Epithelial cell of esophagus (primary cell): ENCODE data around the gene REEP5.

Experiments
- DNase-seq: peaks from one replicate; pipeline ENCODE4 v3.0.0; 2010; ENCODE audit warnings: low read depth
- H3K4me3 ChIP-seq: 2 replicates; pipeline ENCODE4 v1.5.1; 2011; ENCODE audit warnings: mild to moderate bottlenecking, low read length, control low read depth
- CTCF ChIP-seq: IDR thresholded peaks from 2 replicates; pipeline ENCODE4 v1.5.1; 2011; ENCODE audit warnings: low read depth, mild to moderate bottlenecking, low read length, control low read depth, inconsistent platforms; ENCODE audit not compliant: insufficient read depth; ENCODE audit errors: missing control alignments

The REEP5 gene

GRCh38 chr5:112870966-112871365 lies 51.1 kb downstream of the REEP5 start:
- no peak overlapping the region for H3K4me3 ChIP-seq
- no peak for DNase-seq
- no peak for TF ChIP-seq CTCF

- TF ChIP-seq CTCF = no peak
- no peak overlapping the region for H3K4me3 ChIP-seq
- no peak for DNase-seq
These were observed 52.1 kb downstream of the REEP5 start for GRCh38 chr5:112869948-112870347.

GRCh38 chr5:112867411-112867810 lies 54.6 kb downstream of the REEP5 start:
- DNase-seq = no peak
- H3K4me3 ChIP-seq = no peak overlapping the region
- TF ChIP-seq CTCF = no peak

- no peak overlapping the region for H3K4me3 ChIP-seq
- no peak for DNase-seq
- no peak for TF ChIP-seq CTCF
These were observed 55.3 kb downstream of the REEP5 start for GRCh38 chr5:112866739-112867138.

GRCh38 chr5:112865128-112865527 lies 56.9 kb downstream of the REEP5 start:
- no peak overlapping the region for H3K4me3 ChIP-seq
- no peak for TF ChIP-seq CTCF
- DNase-seq = no peak

GRCh38 chr5:112863549-112863948 lies 58.5 kb downstream of the REEP5 start:
- no peak for TF ChIP-seq CTCF
- no peak overlapping the region for H3K4me3 ChIP-seq
- peak; percentile 3 for DNase-seq

GRCh38 chr5:112862085-112862484 lies 59.9 kb downstream of the REEP5 start:
- H3K4me3 ChIP-seq = peak overlapping the region; percentile 99
- DNase-seq = peak; percentile 5
- no peak for TF ChIP-seq CTCF
